GM10266 (cell line): Measurements from ENCODE around the gene WEE1.
A peak's percentile ranks its signal among the peaks of the same experiment; 100 is the strongest.

Source experiments
- DNase-seq: peaks from one replicate; pipeline ENCODE4 v3.0.0; 2012; ENCODE audit errors: extremely low spot score
- TF ChIP-seq, protein P1 (sequence below): IDR thresholded peaks from 2 replicates; pipeline ENCODE4 v1.5.1; 2012; ENCODE audit warnings: mild to moderate bottlenecking, low read depth; ENCODE audit not compliant: control insufficient read depth, insufficient read depth; ENCODE audit errors: missing control alignments

WEE1 gene

DNA sequence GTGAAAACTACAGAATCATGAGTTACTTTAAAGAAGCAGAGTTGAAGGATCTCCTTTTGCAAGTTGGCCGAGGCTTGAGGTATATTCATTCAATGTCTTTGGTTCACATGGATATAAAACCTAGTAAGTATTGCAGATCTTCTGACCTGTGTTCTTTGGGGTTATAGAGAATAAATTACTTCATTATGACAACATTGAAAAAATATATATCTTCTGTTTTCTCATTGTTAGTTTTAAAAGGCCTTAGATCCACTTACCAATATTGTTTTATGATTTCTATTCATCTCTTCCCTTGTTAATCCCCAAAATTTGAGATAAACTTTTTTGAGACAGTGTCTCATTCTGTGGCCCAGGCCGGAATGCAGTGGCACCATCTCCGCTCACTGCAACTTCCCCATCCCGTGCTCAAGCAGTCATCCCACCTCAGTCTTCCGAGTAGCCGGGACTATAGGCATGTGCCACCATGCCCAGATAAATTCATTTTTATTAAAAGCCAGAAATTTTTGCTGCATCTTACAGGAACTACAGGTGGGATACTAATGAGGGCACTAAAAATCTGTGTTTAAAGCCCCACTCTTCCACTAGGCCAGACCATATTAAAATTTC is 8.2 kb downstream of the WEE1 start:
- DNase-seq, result no peak
- TF ChIP-seq, protein P1, sequence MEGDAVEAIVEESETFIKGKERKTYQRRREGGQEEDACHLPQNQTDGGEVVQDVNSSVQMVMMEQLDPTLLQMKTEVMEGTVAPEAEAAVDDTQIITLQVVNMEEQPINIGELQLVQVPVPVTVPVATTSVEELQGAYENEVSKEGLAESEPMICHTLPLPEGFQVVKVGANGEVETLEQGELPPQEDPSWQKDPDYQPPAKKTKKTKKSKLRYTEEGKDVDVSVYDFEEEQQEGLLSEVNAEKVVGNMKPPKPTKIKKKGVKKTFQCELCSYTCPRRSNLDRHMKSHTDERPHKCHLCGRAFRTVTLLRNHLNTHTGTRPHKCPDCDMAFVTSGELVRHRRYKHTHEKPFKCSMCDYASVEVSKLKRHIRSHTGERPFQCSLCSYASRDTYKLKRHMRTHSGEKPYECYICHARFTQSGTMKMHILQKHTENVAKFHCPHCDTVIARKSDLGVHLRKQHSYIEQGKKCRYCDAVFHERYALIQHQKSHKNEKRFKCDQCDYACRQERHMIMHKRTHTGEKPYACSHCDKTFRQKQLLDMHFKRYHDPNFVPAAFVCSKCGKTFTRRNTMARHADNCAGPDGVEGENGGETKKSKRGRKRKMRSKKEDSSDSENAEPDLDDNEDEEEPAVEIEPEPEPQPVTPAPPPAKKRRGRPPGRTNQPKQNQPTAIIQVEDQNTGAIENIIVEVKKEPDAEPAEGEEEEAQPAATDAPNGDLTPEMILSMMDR, result no peak

DNA sequence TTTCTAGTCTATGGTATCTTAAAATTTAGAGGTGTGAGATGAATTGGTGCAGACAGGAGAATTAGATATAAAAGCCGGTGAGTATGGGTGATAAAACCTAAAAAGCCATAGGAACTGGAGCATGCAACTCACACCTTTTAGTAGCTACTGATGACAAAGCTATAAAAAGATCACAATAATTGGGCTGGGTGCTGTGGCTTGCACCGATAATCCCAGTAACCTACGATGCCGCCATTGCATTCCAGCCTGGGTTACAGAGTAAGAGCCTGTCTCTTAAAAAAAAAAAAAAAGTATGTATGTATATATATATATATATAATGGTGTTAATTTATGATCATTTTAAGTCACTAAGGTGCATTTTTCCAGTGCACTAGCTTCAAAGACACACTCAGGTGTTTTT is 17.2 kb downstream of the WEE1 start:
- no peak for DNase-seq
- TF ChIP-seq, protein P1, result no peak

DNA sequence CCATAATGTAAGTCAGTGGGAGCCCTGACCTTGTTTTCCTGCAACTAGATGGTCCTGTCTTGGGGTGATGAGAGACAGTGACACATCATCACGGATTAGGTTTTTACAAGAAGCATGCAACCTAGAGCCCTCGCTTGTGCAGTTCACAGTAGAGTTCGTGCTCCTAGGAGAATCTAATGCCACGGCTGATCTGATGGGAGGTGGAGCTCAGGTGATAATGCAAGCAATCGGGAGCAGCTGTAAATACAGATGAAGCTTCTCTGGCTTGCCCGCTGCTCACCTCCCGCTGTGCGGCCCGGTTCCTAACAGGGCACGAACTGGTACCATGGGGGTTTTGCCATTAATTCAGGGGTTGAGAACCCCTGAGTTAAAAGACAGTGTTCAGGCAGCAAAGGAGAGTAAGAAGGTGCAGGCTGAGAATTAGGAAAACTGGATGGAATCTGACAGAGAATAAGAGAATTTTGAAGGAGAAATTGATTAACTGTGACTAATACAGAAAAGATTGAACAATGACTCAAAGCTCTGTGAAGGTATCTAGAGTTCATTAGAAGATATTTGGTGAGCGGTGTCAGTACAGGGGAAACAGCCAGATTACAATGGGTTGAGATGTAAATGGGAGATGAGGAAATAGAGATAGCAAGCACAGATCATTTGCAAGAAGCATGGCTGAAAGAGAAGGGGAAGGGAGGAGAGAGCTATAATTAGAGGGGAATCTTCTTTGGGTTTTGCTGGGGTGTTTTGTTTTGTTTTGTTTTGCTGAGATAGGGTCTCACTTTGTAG is 21.0 kb downstream of the WEE1 start:
- TF ChIP-seq, protein P1, result no peak
- no peak for DNase-seq

DNA sequence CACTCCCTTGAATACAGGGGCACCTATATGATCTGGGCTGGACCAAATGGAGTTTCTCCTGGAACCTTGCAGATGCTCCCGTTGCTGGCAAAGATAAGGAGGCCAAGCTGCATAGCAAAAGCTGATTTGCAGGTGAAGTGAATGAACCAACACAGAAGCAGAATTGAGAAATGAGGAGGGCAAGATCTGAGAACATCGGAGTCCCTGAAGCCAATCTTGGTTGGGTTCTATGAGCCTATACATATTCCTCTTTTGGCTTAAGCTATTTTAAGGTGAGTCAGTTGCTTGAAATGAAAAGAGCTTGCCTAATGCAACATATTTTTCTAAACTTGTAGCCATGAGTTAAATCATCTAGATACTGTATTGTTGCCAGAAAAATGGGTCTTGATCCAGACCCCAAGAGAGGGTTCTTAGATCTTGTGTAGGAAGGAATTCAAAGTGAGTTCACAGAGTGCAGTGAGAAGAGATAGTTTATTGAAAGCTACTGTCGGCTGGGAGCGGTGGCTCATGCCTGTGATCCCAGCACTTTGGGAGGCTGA is 23.5 kb downstream of the WEE1 start:
- TF ChIP-seq, protein P1, result no peak
- DNase-seq, result no peak

DNA sequence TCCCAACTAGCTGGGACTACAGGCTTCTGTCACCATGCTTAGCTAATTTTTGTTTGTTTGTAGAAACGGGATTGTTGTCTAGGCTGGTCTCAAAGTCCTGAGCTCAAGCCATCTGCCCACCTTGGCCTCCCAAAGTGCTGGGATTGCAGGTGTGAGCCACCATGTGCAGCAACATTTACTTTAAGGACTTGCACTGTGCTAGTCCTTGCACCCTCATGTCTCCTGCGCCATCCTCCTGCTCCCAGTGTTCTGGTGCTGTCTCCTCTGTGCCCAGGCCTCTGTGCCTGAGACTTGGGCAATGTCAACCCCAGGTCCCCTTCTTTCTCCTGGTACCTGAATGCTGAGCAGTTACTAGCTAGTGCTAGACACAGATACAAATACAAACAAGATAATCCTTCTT is 26.7 kb downstream of the WEE1 start:
- no peak for DNase-seq

DNA sequence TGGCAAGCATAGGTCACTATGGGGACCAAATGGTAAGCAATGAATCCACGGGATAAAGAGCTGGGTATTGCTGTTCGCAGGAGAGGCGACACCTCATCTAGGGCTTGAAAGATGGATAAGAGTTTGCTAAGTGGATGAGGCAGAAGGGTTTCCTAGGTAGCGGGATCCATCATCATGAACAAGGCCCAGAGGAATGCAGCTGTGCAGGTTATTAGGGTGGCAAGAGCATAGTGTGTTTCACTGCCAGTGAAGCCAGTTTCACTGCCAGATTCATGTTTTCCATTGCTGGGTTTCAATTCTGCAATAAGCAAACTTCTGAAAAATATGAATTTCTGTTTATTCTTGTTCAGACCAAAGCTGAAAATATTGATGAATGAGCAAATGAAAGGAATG is 27.2 kb downstream of the WEE1 start:
- TF ChIP-seq, protein P1, result no peak
- no peak for DNase-seq

More for the DNA sequence above, 26.7 kb downstream of the WEE1 start:
- TF ChIP-seq, protein P1, result no peak

DNA sequence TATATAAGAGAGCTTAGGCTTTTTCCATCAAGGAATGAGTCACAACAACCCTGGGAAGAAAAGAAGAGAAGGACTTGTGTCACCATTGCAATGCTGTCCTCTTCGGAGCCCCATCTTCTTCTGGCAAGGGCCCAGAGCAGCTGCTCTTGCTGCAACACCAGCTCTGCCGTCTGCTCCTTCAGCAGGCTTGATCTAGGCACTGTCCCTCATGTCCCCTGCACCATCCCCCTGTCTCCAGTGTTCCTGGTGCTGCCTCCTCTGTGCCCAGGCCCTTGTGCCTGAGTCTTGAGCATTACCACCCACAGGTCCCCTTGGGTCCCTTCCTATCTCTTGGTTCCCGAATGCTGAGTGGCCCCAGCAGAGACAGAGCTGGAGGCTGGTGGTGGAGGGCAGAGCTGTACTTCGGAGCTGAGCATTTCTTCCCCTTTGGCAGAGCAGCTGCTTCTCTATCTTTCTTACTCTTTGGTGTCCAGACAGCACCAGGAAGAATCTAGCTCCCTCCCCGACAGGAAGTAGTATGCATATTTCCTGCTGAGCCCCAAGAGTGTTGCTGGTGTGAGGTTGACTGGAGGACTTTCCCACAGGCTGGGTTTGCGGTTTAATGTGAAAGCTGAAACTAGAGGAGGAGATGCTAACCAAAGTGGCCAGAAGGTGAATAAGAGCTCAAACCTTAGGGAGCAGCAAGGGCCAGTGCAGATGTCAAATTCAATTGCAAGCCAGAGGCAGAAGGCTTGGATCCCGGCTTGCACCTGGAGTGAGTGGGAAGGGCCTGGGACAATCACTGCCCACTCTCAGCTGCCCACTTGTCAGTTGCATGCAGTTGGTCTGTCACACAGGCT is 27.8 kb downstream of the WEE1 start:
- peak; percentile 73 for DNase-seq
- TF ChIP-seq, protein P1, result no peak
